IMR-90 (cell line): ENCODE measurements around the gene ENPP6.

Source experiments
- NFE2L2 ChIP-seq: fragments of 150-350 bp; IDR thresholded peaks from 2 replicates; pipeline ENCODE4 v1.6.1; 2016; ENCODE audit warnings: low read depth, mild to moderate bottlenecking, low read length
- POLR2A ChIP-seq: IDR thresholded peaks from 2 replicates; pipeline ENCODE4 v1.6.1; 2012; ENCODE audit warnings: mild to moderate bottlenecking, low read depth, low read length
- RAD21 ChIP-seq: IDR thresholded peaks from 2 replicates; pipeline ENCODE4 v1.6.1; 2012; ENCODE audit warnings: low read length, improper control_type of control experiment
- TF ChIP-seq, protein P1 (sequence below): conservative IDR thresholded peaks from 2 replicates; pipeline ENCODE4 v1.5.1; 2012; ENCODE audit warnings: mild to moderate bottlenecking, low read depth, low read length, improper control_type of control experiment

DNA sequence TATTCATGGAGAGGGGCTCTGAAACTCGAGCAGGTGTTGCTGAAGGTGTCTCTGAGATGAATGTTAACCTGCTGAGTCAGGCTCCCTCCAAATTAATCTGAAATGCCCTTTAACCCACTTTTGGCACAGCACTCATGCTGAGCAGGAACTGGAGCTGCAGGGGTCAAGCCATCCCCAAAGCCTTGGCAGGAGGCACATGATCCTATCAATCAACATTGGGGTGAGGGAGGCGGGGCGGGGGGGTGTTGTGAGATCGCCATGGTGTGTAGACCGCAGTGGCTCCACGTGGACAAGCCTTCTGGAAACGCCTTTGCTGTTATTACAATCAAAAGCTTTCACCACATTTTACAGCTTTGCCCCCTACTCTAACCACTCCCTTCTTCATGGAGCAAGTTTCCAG lies 16.5 kb downstream of the ENPP6 start:
- TF ChIP-seq, protein P1, sequence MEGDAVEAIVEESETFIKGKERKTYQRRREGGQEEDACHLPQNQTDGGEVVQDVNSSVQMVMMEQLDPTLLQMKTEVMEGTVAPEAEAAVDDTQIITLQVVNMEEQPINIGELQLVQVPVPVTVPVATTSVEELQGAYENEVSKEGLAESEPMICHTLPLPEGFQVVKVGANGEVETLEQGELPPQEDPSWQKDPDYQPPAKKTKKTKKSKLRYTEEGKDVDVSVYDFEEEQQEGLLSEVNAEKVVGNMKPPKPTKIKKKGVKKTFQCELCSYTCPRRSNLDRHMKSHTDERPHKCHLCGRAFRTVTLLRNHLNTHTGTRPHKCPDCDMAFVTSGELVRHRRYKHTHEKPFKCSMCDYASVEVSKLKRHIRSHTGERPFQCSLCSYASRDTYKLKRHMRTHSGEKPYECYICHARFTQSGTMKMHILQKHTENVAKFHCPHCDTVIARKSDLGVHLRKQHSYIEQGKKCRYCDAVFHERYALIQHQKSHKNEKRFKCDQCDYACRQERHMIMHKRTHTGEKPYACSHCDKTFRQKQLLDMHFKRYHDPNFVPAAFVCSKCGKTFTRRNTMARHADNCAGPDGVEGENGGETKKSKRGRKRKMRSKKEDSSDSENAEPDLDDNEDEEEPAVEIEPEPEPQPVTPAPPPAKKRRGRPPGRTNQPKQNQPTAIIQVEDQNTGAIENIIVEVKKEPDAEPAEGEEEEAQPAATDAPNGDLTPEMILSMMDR: no peak
- TF ChIP-seq NFE2L2: no peak
- no peak for TF ChIP-seq POLR2A
- no peak for TF ChIP-seq RAD21
